MM.1S (cell line): Measurements from ENCODE around the gene CELA2A.

Experiments used
- EZH2 ChIP-seq: fragments of 300-600 bp; sonication (generic); optimal IDR thresholded peaks from 2 replicates; pipeline ENCODE3; 2017; ENCODE audit warnings: low read depth, mild to moderate bottlenecking, antibody characterized with exemption, low read length, mixed read lengths
- TF ChIP-seq, protein P1 (sequence below): fragments of 300-600 bp; sonication (generic); IDR thresholded peaks from 2 replicates; pipeline ENCODE4 v1.5.1; 2016; ENCODE audit warnings: antibody characterized with exemption, low read length, mixed read lengths

- TF ChIP-seq, protein P1, sequence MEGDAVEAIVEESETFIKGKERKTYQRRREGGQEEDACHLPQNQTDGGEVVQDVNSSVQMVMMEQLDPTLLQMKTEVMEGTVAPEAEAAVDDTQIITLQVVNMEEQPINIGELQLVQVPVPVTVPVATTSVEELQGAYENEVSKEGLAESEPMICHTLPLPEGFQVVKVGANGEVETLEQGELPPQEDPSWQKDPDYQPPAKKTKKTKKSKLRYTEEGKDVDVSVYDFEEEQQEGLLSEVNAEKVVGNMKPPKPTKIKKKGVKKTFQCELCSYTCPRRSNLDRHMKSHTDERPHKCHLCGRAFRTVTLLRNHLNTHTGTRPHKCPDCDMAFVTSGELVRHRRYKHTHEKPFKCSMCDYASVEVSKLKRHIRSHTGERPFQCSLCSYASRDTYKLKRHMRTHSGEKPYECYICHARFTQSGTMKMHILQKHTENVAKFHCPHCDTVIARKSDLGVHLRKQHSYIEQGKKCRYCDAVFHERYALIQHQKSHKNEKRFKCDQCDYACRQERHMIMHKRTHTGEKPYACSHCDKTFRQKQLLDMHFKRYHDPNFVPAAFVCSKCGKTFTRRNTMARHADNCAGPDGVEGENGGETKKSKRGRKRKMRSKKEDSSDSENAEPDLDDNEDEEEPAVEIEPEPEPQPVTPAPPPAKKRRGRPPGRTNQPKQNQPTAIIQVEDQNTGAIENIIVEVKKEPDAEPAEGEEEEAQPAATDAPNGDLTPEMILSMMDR: peak; percentile 71
- no peak for TF ChIP-seq EZH2
Measured at GRCh38 chr1:15501208-15502032, 44.9 kb downstream of the CELA2A start.
